Measurements from ENCODE around the gene RTP1.
"Not testable (repeated sequence)": the region's sequence is repeated elsewhere in the genome, so short reads cannot be mapped to it uniquely, and the experiment has no call there.

RTP1 gene

GRCh38 chr3:187167777-187168176 lies 29.5 kb upstream of the RTP1 start:
- Histone ChIP-seq H3K27me3 (ENCODE audit: control insufficient read depth, low read length) (peaks cover 8% of the 10 kb centered on the region), H3K4me2 (ENCODE audit: low read length) (no peak overlapping the region), H3K4me1 (ENCODE audit: control insufficient read depth, low read length) (peaks cover 7% of the 10 kb centered on the region), H3K79me2 (ENCODE audit: control insufficient read depth, low read length) (no peaks in the 10 kb centered on the region), H4K20me1 (ENCODE audit: control insufficient read depth, insufficient read depth, low read depth, low read length) (no peaks in the 10 kb centered on the region), H3K27ac (ENCODE audit: low read depth, low read length) (no peak overlapping the region), H3K9me3 (ENCODE audit: control insufficient read depth, insufficient read depth, low read length) (no peaks in the 10 kb centered on the region), H3K36me3 (ENCODE audit: control insufficient read depth, low read length) (no peaks in the 10 kb centered on the region), H3F3A (ENCODE audit: control insufficient read depth, insufficient read depth) (no peaks in the 10 kb centered on the region), H3K4me3 (ENCODE audit: low read length) (no peak overlapping the region), H3K9me2 (replicated peaks; ENCODE audit: control insufficient read depth, low read length) (no peaks in the 10 kb centered on the region)
- TF ChIP-seq EZH2phosphoT487 (IDR thresholded peaks at IDR 0.05; ENCODE audit: borderline replicate concordance, low read length) (no peak), CTCF (IDR thresholded peaks at IDR 0.05; ENCODE audit: low read depth, low read length, poor library complexity, severe bottlenecking) (no peak)

- H3K4me3 ChIP-seq (ENCODE audit: low read length): no peak overlapping the region
- H3K9me3 ChIP-seq (ENCODE audit: control insufficient read depth, insufficient read depth, low read length): no peaks in the 10 kb centered on the region
- no peaks in the 10 kb centered on the region for H3K79me2 ChIP-seq (ENCODE audit: control insufficient read depth, low read length)
- H3K36me3 ChIP-seq (ENCODE audit: control insufficient read depth, low read length): no peaks in the 10 kb centered on the region
- peaks cover 7% of the 10 kb centered on the region for H3K4me1 ChIP-seq (ENCODE audit: control insufficient read depth, low read length)
- TF ChIP-seq CTCF (IDR thresholded peaks at IDR 0.05; ENCODE audit: low read depth, low read length, poor library complexity, severe bottlenecking) (no peak), EZH2phosphoT487 (IDR thresholded peaks at IDR 0.05; ENCODE audit: borderline replicate concordance, low read length) (no peak)
- H3K9me2 ChIP-seq (replicated peaks; ENCODE audit: control insufficient read depth, low read length): no peaks in the 10 kb centered on the region
- H3K27ac ChIP-seq (ENCODE audit: low read depth, low read length): no peak overlapping the region
- no peak overlapping the region for H3K4me2 ChIP-seq (ENCODE audit: low read length)
- H4K20me1 ChIP-seq (ENCODE audit: control insufficient read depth, insufficient read depth, low read depth, low read length): no peaks in the 10 kb centered on the region
- H3F3A ChIP-seq (ENCODE audit: control insufficient read depth, insufficient read depth): no peaks in the 10 kb centered on the region
- H3K27me3 ChIP-seq (ENCODE audit: control insufficient read depth, low read length): peaks cover 14% of the 10 kb centered on the region
Observed at GRCh38 chr3:187169231-187169960, 27.9 kb upstream of the RTP1 start.

- H3K4me1 ChIP-seq (ENCODE audit: control insufficient read depth, low read length); H3F3A ChIP-seq (ENCODE audit: control insufficient read depth, insufficient read depth); H3K79me2 ChIP-seq (ENCODE audit: control insufficient read depth, low read length); H4K20me1 ChIP-seq (ENCODE audit: control insufficient read depth, insufficient read depth, low read depth, low read length); H3K27ac ChIP-seq (ENCODE audit: low read depth, low read length); H3K9me3 ChIP-seq (ENCODE audit: control insufficient read depth, insufficient read depth, low read length); H3K4me2 ChIP-seq (ENCODE audit: low read length); H3K4me3 ChIP-seq (ENCODE audit: low read length); H3K36me3 ChIP-seq (ENCODE audit: control insufficient read depth, low read length); H3K9me2 ChIP-seq (replicated peaks; ENCODE audit: control insufficient read depth, low read length): not testable (repeated sequence)
- H3K27me3 ChIP-seq (ENCODE audit: control insufficient read depth, low read length): peaks cover 14% of the 10 kb centered on the region
Observed at GRCh38 chr3:187170911-187171310, 26.4 kb upstream of the RTP1 start.

- no peak overlapping the region for H3K4me2 ChIP-seq (ENCODE audit: low read length)
- no peak overlapping the region for H3K27ac ChIP-seq (ENCODE audit: low read depth, low read length)
Observed at GRCh38 chr3:187172929-187173328, 24.4 kb upstream of the RTP1 start.

More at GRCh38 chr3:187172929-187173328, 24.4 kb upstream of the RTP1 start:
- no peaks in the 10 kb centered on the region for H3K9me2 ChIP-seq (replicated peaks; ENCODE audit: control insufficient read depth, low read length)
- H3K27me3 ChIP-seq (ENCODE audit: control insufficient read depth, low read length): peaks cover 14% of the 10 kb centered on the region
- no peaks in the 10 kb centered on the region for H3K79me2 ChIP-seq (ENCODE audit: control insufficient read depth, low read length)
- H3K36me3 ChIP-seq (ENCODE audit: control insufficient read depth, low read length): no peaks in the 10 kb centered on the region
- H3K4me1 ChIP-seq (ENCODE audit: control insufficient read depth, low read length): no peaks in the 10 kb centered on the region
- H3K4me3 ChIP-seq (ENCODE audit: low read length): no peak overlapping the region
- no peaks in the 10 kb centered on the region for H4K20me1 ChIP-seq (ENCODE audit: control insufficient read depth, insufficient read depth, low read depth, low read length)
- no peaks in the 10 kb centered on the region for H3F3A ChIP-seq (ENCODE audit: control insufficient read depth, insufficient read depth)
- TF ChIP-seq CTCF (IDR thresholded peaks at IDR 0.05; ENCODE audit: low read depth, low read length, poor library complexity, severe bottlenecking): no peak
- no peak for TF ChIP-seq EZH2phosphoT487 (IDR thresholded peaks at IDR 0.05; ENCODE audit: borderline replicate concordance, low read length)
- no peaks in the 10 kb centered on the region for H3K9me3 ChIP-seq (ENCODE audit: control insufficient read depth, insufficient read depth, low read length)
